HG03520 (cell line): ENCODE results near the gene ARHGEF25.
"Not testable (repeated sequence)": the region's sequence is repeated elsewhere in the genome, so short reads cannot be mapped to it uniquely, and the experiment has no call there.

ENCODE experiments used
- ATAC-seq: cut with Tn5 transposase; IDR thresholded peaks from one replicate; pipeline ENCODE4 v1.9.1; 2021; ENCODE audit warnings: mild to moderate bottlenecking, moderate library complexity; ENCODE audit not compliant: unreplicated experiment

The ARHGEF25 gene

DNA sequence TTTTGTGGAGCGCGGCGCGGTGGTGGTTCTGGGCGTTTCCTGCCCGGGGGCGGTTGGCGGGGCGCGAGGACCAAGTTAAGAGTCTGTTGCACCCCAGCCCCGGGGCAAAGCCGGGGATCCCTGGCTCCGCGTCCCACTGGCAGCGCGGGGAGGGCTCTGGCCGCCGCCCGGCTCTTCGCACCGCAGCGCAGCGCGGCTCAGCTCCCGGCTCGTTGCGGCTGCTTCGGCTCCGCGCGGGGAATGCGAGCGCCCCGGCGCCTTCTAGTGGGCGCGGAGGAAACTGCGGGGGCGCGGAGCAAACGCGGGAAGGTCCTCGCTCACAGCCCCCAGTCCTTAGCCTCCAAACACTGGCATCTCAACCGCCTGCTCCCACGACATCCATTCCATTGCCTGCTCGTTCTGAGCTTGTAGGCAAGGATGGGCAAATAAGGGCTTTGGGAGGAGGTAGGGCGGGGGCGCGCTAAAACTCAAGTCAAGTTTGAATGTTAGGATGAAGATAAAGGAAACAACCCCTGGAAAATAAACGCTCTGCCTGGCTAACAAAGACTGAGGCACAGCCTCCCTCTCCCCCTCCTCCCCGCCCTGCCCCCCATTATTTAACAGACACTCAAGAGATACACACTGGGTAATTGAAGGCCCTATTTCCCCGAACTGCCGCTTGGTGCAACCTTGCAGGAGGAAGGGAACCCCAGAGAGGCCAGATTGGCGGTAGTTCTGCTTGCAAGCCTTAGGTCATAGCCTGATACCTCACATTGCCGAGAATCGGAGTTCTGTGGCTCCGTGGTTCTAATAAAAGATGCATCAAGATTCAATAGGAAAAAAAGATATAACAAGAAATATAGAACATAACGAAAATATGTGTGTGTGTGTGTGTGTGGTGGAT, 22.0 kb downstream of the ARHGEF25 start, which contains the start of gene B4GALNT1:
TSS of gene B4GALNT1 (minus strand) at position 244 of the 883 bp plus-strand sequence. CDS start 1,069 bp downstream, outside the sequence.
- ATAC-seq, result peak; percentile 68

GRCh38 chr12:57636731-57637130, 25.5 kb downstream of the ARHGEF25 start:
- ATAC-seq, result not testable (repeated sequence)

DNA sequence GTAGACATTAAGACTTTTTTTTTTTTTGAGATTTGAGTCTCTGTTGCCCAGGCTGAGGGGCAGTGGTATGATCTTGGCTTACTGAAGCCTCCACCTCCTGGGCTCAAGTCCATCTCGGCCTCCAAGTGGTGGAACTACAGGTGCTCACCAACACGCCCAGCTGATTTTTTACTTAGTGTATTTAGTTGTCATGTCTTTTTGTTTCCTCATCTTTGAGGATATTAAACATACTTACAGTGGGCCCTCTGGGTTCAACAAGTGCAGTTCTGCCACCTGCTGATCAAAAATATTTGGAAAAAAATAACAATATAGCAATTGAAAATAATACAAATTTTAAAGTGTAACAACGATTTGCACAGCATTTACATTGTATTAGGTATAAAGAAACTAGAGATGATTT, 26.1 kb downstream of the ARHGEF25 start:
- no peak for ATAC-seq

- no peak for ATAC-seq
Measured at GRCh38 chr12:57638096-57638495, 26.9 kb downstream of the ARHGEF25 start.

DNA sequence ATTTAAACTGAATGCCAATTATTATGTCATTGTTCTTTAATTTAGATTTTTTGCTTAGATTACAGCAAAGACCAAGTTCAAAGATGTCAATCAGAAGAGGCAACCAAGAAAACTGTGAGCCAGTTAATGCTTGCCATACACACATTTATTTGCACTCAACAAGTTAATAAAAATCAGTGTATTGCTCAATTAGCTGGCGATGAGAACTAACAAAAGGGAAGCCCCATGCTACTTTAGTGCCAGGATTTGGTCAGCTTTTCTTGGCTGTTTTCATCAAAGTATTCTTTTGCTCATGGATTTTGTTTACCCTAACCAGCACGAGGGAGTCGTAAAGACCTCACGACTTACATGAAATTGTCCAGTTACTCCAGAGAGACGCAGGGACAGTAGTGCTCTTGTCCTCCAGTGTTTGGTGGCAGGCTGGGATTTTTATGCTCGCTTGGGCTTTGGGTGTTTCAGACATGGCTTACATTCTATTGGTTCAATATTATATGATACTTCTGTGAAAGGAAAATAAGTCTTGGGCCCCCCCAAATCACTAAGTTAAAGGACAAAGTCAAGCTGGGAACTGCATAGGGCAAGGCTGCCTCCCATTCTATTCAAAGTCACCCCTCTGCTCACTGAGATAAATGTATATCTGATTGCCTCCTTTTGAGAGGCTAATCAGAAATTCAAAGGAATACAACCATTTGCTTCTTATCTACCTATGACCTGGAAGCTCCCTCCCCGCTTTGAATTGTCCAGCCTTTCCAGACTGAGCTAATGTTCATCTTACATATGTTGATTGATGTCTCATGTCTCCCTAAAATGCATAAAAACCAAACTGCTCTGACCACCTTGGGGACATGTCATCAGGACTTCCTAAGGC, 29.2 kb downstream of the ARHGEF25 start:
- no peak for ATAC-seq

DNA sequence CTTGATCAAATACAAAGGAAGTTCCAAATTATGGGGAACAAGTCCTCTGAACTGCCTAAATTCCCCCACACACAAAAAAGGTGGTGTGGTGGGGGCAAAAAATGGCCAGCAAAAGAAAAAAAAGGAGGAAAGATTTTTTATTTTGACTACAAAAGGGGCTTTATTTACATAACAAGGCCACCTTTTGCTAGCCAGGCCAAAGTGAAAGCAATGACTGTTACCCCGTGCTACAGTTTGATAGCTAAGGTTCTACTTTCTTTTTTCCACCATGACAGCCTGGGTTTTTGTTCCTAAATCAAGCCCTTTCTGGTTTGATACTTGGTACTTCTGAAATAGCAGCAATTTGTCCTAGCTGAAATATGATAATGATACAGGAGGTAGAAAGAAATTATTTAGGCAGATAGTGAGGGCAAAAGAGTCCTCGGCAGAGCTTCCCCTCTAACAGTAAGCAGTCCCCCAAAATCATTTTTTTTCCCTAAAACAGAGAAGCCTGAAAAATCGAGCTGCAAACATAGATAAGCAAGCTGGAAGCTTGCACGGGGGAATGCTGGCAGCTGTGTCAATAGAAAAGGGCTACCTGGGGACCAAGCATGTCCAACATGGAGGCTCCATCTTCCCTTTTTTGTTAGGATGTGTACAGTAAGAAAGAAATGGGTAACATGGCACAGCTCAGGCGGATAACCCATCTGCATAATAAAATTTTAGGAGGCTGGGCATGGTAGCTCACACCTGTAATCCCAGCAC, 30.6 kb downstream of the ARHGEF25 start:
- ATAC-seq, result no peak

GRCh38 chr12:57645990-57646658, 34.9 kb downstream of the ARHGEF25 start:
- not testable (repeated sequence) for ATAC-seq

DNA sequence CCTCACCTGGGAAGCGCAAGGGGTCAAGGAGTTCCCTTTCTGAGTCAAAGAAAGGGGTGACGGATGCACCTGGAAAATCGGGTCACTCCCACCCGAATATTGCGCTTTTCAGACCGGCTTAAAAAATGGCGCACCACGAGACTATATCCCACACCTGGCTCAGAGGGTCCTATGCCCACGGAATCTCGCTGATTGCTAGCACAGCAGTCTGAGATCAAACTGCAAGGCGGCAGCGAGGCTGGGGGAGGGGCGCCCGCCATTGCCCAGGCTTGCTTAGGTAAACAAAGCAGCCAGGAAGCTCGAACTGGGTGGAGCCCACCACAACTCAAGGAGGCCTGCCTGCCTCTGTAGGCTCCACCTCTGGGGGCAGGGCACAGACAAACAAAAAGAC, 35.4 kb downstream of the ARHGEF25 start:
- not testable (repeated sequence) for ATAC-seq

DNA sequence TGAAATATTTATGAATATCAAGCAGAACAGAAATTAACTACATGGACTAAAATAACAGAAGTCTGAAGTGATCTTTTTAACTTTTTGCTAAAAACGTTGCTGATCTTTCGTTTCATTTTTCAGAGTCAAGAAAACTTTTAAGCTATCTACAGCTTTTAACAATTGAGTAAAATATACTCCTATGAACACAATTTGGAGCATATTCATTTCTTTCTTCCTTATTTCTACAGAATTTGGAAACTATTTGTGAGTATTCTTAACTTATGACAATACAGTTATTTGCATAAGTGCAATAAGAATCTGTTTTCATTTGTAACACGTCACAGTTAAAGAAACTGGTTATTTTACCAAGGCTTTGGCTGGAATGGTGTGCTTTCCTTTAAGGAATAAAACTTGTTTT, 42.8 kb downstream of the ARHGEF25 start:
- no peak for ATAC-seq

DNA sequence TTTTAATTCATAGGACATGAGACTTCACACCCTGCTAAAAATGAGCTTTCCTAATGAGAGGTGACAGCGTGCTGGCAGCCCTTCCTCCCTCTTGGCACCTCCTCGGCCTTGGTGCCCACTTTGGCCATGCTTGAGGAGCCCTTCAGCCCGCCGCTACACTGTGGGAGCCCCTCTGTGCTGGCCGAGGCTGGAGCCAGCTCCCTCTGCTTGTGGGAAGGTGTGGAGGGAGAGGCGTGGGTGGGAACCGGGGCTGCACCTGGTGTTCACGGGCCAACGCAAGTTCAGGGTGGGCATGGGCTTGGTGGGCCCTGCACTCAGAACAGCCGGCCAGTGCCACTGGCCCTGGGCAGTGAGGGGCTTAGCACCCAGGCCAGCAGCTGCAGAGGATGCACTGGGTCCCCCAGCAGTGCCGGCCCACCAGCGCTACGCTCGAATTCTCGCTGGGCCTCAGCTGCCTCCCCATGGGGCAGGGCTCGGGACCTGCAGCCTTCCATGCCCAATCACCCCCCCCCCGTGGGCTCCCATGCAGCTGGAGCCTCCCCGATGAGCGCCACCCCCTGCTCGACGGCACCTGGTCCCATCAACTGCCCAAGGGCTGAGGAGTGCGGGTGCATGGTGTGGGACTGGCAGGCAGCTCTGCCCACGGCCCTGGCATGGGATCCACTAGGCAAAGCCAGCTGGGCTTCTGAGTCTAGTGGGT, 44.5 kb downstream of the ARHGEF25 start:
- no peak for ATAC-seq

DNA sequence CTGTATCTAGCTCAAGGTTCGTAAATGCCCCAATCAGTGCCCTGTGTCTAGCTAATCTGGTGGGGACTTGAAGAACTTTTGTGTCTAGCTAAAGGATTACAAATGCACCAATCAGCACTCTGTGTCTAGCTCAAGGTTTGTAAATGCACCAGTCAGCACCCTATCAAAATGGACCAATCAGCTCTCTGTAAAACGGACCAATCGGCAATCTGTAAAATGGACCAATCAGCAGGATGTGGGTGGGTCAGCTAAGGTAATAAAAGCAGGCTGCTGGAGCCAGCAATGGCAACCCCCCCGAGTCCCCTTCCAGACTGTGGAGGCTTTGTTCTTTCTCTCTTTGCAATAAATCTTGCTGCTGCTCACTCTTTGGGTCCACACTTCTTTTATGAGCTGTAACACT, 45.2 kb downstream of the ARHGEF25 start:
- not testable (repeated sequence) for ATAC-seq

DNA sequence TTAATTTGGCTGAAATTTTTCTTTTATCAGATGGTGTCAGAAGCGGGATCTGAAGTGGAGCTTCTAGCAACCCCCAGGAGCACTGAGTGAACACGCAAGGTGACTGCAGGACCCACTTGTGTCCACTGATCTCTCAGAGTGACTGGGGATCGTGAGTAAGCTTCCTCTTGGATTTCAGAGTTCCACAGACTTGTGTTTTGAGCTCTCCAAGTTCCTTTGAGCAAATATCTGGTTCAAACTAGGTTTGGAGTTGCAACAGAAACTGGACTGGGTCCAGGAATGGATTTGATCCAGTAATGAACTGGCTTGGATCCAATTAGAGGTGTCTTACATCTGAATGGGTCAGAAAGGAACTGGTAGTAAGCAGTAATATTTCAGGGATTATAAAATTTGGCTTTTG, 46.5 kb downstream of the ARHGEF25 start:
- no peak for ATAC-seq

- no peak for ATAC-seq
Measured at GRCh38 chr12:57658890-57659289, 47.7 kb downstream of the ARHGEF25 start.

GRCh38 chr12:57661376-57661775, 50.1 kb downstream of the ARHGEF25 start:
- no peak for ATAC-seq

GRCh38 chr12:57665066-57665820, 54.0 kb downstream of the ARHGEF25 start:
- not testable (repeated sequence) for ATAC-seq
